Spleen (tissue), 7 donors: ENCODE data around the gene MARCHF10.

ENCODE experiments used
- CTCF ChIP-seq, 11 experiments: fragments of 200-600 bp in 7 of 11; fragments of 450-650 bp in 4 of 11; sonication (generic) in 4 of 11; IDR thresholded peaks in 8 of 11; conservative IDR thresholded peaks in 3 of 11; 1 replicate in 7 of 11; 2 replicates in 4 of 11; pipeline versions ENCODE4 v1.4.0 to v1.8.0; 2016 to 2021; ENCODE audit warnings: antibody characterized with exemption in 11 of 11, inconsistent platforms in 4 of 11, mild to moderate bottlenecking in 1 of 11
- POLR2A ChIP-seq, 3 donors: fragments of 450-650 bp; IDR thresholded peaks; one replicate each; pipeline ENCODE4 v1.5.1; 2017; ENCODE audit warnings: antibody characterized with exemption in 3 of 3, mild to moderate bottlenecking in 1 of 3
- donor health status: DM: no; HTN: no; CAD: no; lungs with moderate emphysema.
- donor health status: DM: no; HTN: no; CAD: no.
- donor health status: DM: no; HTN: no; CAD: no.

GRCh38 chr17:62693616-62694409 is 114.3 kb downstream of the MARCHF10 start:
- TF ChIP-seq CTCF (IDR thresholded peaks at IDR 0.05 in 8 of 11, conservative IDR thresholded peaks at IDR 0.05 in 3 of 11) (no peak), POLR2A (IDR thresholded peaks at IDR 0.05) (no peak)
